SK-N-SH (cell line): ENCODE measurements around the gene PCDHGC4. TPM values are rescaled to one million over a fixed set of nuclear protein-coding genes. Genes with fewer than 3 reads are reported as not detected.

ENCODE experiments used
- CTCF ChIA-PET: fragments of 300-600, 350-600 bp; formaldehyde crosslinking; extraction: SDS; loops from one replicate; lab custom pipeline; 2021; lab: Yijun Ruan, JAX
- POLR2A ChIA-PET: fragments of 350-600 bp; sonication (Branson Sonifier 250); formaldehyde crosslinking; extraction: SDS; loops from one replicate; lab custom pipeline; 2020; ENCODE audit warnings: antibody characterized with exemption, inconsistent platforms; lab: Yijun Ruan, JAX
- DNase-seq: peaks from one replicate; pipeline ENCODE4 v3.0.0; 2012
- H2AFZ ChIP-seq: fragments of 200-600 bp; sonication (generic); 2 replicates; pipeline ENCODE4 v1.8.1; 2016; ENCODE audit warnings: antibody characterized with exemption, mild to moderate bottlenecking, low read depth
- H3F3A ChIP-seq: fragments of 200-600 bp; sonication (generic); replicated peaks from 2 replicates; pipeline ENCODE3; 2016; ENCODE audit warnings: antibody characterized with exemption, mild to moderate bottlenecking; ENCODE audit not compliant: insufficient read depth
- H3K27ac ChIP-seq, 2 experiments: fragments of 200-500 bp in 1 of 2; fragments of 200-600 bp in 1 of 2; sonication (Bioruptor generic) in 1 of 2; sonication (generic), shearing (Covaris generic) in 1 of 2; 2 replicates each; pipeline versions ENCODE4 v1.5.1 to v1.6.1; 2014 to 2016; ENCODE audit warnings: low read depth in 2 of 2, inconsistent platforms in 1 of 2, low read length in 1 of 2, mild to moderate bottlenecking in 1 of 2, mixed read lengths in 1 of 2
- H3K27me3 ChIP-seq: fragments of 200-600 bp; sonication (generic), shearing (Covaris generic); 2 replicates; pipeline ENCODE4 v1.6.1; 2016; ENCODE audit warnings: mixed run types; ENCODE audit not compliant: insufficient read depth
- H3K36me3 ChIP-seq, 2 experiments: fragments of 200-500 bp in 1 of 2; fragments of 200-600 bp in 1 of 2; sonication (Bioruptor generic) in 1 of 2; sonication (generic) in 1 of 2; replicated peaks in 1 of 2; 2 replicates each; pipeline versions ENCODE3 to v1.5.1; 2014 to 2016; ENCODE audit warnings: low read length in 1 of 2, mild to moderate bottlenecking in 1 of 2; ENCODE audit not compliant: insufficient read depth in 2 of 2, control insufficient read depth in 1 of 2
- H3K4me1 ChIP-seq, 2 experiments: fragments of 200-500 bp in 1 of 2; fragments of 200-600 bp in 1 of 2; sonication (Bioruptor generic) in 1 of 2; sonication (generic), shearing (Covaris generic) in 1 of 2; 2 replicates each; pipeline versions ENCODE4 v1.5.1 to v1.6.1; 2014 to 2016; ENCODE audit warnings: low read depth in 1 of 2, low read length in 1 of 2, mixed run types in 1 of 2; ENCODE audit not compliant: insufficient read depth in 2 of 2, control insufficient read depth in 1 of 2
- H3K4me2 ChIP-seq: fragments of 200-600 bp; sonication (generic), shearing (Covaris generic); 2 replicates; pipeline ENCODE4 v1.6.1; 2017; ENCODE audit warnings: mixed run types
- H3K4me3 ChIP-seq, 2 experiments: fragments of 200-500 bp in 1 of 2; fragments of 200-600 bp in 1 of 2; sonication (Bioruptor generic) in 1 of 2; sonication (generic), shearing (Covaris generic) in 1 of 2; 2 replicates each; pipeline versions ENCODE4 v1.5.1 to v1.8.1; 2014 to 2016; ENCODE audit warnings: low read depth in 2 of 2, inconsistent platforms in 1 of 2, low read length in 1 of 2, mild to moderate bottlenecking in 1 of 2, mixed read lengths in 1 of 2, moderate library complexity in 1 of 2
- H3K79me2 ChIP-seq: fragments of 200-600 bp; sonication (generic); 2 replicates; pipeline ENCODE4 v1.8.1; 2017; ENCODE audit warnings: mild to moderate bottlenecking; ENCODE audit not compliant: insufficient read depth
- H3K9ac ChIP-seq: fragments of 200-600 bp; sonication (generic); 2 replicates; pipeline ENCODE4 v1.6.1; 2017; ENCODE audit warnings: mixed run types
- H3K9me2 ChIP-seq: fragments of 200-600 bp; sonication (generic); 2 replicates; pipeline ENCODE4 v1.6.1; 2017; ENCODE audit warnings: mixed run types
- H3K9me3 ChIP-seq: fragments of 200-600 bp; sonication (generic); 2 replicates; pipeline ENCODE4 v1.6.1; 2017; ENCODE audit warnings: mixed run types, mild to moderate bottlenecking, moderate library complexity
- H4K20me1 ChIP-seq: fragments of 200-600 bp; sonication (generic); 2 replicates; pipeline ENCODE4 v1.6.1; 2017; ENCODE audit warnings: mild to moderate bottlenecking, mixed run types; ENCODE audit not compliant: insufficient read depth
- ELF1 ChIP-seq: IDR thresholded peaks from 2 replicates; pipeline ENCODE4 v1.4.0; 2012
- EZH2phosphoT487 ChIP-seq: fragments of 200-600 bp; sonication (generic); IDR thresholded peaks from 2 replicates; pipeline ENCODE4 v1.6.1; 2017; ENCODE audit warnings: low read depth, mixed run types, mild to moderate bottlenecking, antibody characterized with exemption, moderate library complexity, borderline replicate concordance
- GABPA ChIP-seq: IDR thresholded peaks from 2 replicates; pipeline ENCODE4 v1.4.0; 2012; ENCODE audit warnings: low read depth, mild to moderate bottlenecking
- GATA2 ChIP-seq: sonication (generic); formaldehyde crosslinking; IDR thresholded peaks from 2 replicates; pipeline ENCODE4 v1.5.0; 2020; ENCODE audit warnings: mild to moderate bottlenecking, missing genetic modification reagents
- MEF2A ChIP-seq: IDR thresholded peaks from 2 replicates; pipeline ENCODE4 v1.4.0; 2012; ENCODE audit warnings: low read depth, borderline replicate concordance
- MXI1 ChIP-seq: IDR thresholded peaks from 2 replicates; pipeline ENCODE4 v1.6.1; 2012; ENCODE audit warnings: mild to moderate bottlenecking, low read depth, low read length, improper control_type of control experiment
- NFIC ChIP-seq: IDR thresholded peaks from 2 replicates; pipeline ENCODE4 v1.4.0; 2012; ENCODE audit warnings: borderline replicate concordance
- NRF1 ChIP-seq: IDR thresholded peaks from 2 replicates; pipeline ENCODE4 v1.6.1; 2012; ENCODE audit warnings: low read depth, mild to moderate bottlenecking, low read length
- POLR2AphosphoS5 ChIP-seq: IDR thresholded peaks from 2 replicates; pipeline ENCODE4 v1.6.1; 2012; ENCODE audit warnings: low read depth, low read length
- RCOR1 ChIP-seq: fragments of 150-350 bp; IDR thresholded peaks from 2 replicates; pipeline ENCODE4 v1.6.1; 2017; ENCODE audit warnings: antibody characterized with exemption, low read length
- REST ChIP-seq: IDR thresholded peaks from 2 replicates; pipeline ENCODE4 v1.6.1; 2012; ENCODE audit warnings: mild to moderate bottlenecking, low read depth, low read length, moderate library complexity
- RFX5 ChIP-seq: IDR thresholded peaks from 2 replicates; pipeline ENCODE4 v1.6.1; 2012; ENCODE audit warnings: mild to moderate bottlenecking, improper control_type of control experiment, low read length
- RXRA ChIP-seq: IDR thresholded peaks from 2 replicates; pipeline ENCODE4 v1.4.0; 2012; ENCODE audit warnings: low read depth, mild to moderate bottlenecking, borderline replicate concordance
- SIN3A ChIP-seq: IDR thresholded peaks from 2 replicates; pipeline ENCODE4 v1.6.1; 2012; ENCODE audit warnings: low read depth, mild to moderate bottlenecking, low read length, moderate library complexity, borderline replicate concordance
- SMC3 ChIP-seq: IDR thresholded peaks from 2 replicates; pipeline ENCODE4 v1.6.1; 2012; ENCODE audit warnings: low read depth, low read length, improper control_type of control experiment
- TAF1 ChIP-seq: IDR thresholded peaks from 2 replicates; pipeline ENCODE4 v1.6.1; 2012; ENCODE audit warnings: low read depth, mild to moderate bottlenecking, low read length, moderate library complexity, borderline replicate concordance
- TCF12 ChIP-seq: IDR thresholded peaks from 2 replicates; pipeline ENCODE4 v1.4.0; 2012
- YY1 ChIP-seq: IDR thresholded peaks from 2 replicates; pipeline ENCODE4 v1.4.0; 2012; ENCODE audit warnings: low read depth, mild to moderate bottlenecking
- WGBS: methylation state at CpG from one replicate; pipeline ENCODE4 v1.1.6; 2017; ENCODE audit warnings: low lambda C conversion rate; 5-methylcytosine and 5-hydroxymethylcytosine counted together
- polyA plus RNA-seq, 3 experiments: library from polyadenylated mRNA; depleted of rRNA; stranded (reverse); fragments of >200 nt; gene quantifications; 2 replicates each; pipeline ENCODE4 v1.2.3, GENCODE V29; 2012
- TF ChIP-seq, protein P1 (sequence below): IDR thresholded peaks from 2 replicates; pipeline ENCODE4; 2012
- TF ChIP-seq, protein P2 (sequence below): IDR thresholded peaks from 2 replicates; pipeline ENCODE4 v1.4.0; 2012; ENCODE audit warnings: low read depth, borderline replicate concordance
- TF ChIP-seq, protein P3 (sequence below): IDR thresholded peaks from 2 replicates; pipeline ENCODE4 v1.4.0; 2012; ENCODE audit warnings: low read depth, borderline replicate concordance

PCDHGC4 gene
- polyA plus RNA-seq, 1 of the 3 experiments (the other 2 are of a cell fraction), result 0.53 TPM

DNA sequence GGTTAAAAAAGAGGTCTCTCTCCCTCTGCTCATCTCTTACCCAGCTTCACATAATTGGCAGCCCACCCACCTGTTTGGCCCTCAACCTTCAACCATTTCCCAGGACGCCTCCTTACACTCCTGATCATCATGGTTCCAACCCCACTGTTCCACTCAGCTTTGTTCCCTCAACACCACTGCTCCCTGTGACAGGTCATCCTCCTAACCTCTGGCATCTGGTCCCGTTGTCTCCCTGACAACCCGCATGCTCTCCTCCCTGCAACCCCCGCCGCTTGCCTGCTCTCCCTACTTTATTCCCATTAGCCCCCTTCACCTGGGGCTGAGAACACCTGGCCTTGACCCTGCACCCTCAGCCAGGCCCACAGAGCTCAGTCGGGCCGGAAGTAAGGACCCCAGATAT, 16.9 kb downstream of the PCDHGC4 start:
- H3K4me2 ChIP-seq, result no peak overlapping the region
- H3K9me2 ChIP-seq, result no peaks in the 10 kb centered on the region
- H3K9ac ChIP-seq, result no peak overlapping the region
- ChIA-PET POLR2A (interaction anchor here (1.0 kb wide), 1 partner anchor 12 kb away, joined by 3 read pairs; no protein-coding TSS in a partner anchor), CTCF (interaction anchor here (1.2 to 3.9 kb wide), 4 partner anchors 11 to 56 kb away, joined by 4 to 15 read pairs (median 6); no protein-coding TSS in a partner anchor)
- peaks cover 5 to 7% of the 10 kb centered on the region in 2 experiments; a peak in 2 of 4 replicates for H3K4me1 ChIP-seq
- 0 out of 4 replicates have a peak overlapping the region, but pooled peaks of 1 of the 2 experiments have one; percentile 10 for H3K27ac ChIP-seq
- H3K27me3 ChIP-seq, result no peaks in the 10 kb centered on the region
- H3K4me3 ChIP-seq, result no peak overlapping the region
- H3K36me3 ChIP-seq, result peaks cover 6 to 48% of the 10 kb centered on the region in 2 experiments
- no peaks in the 10 kb centered on the region for H4K20me1 ChIP-seq
- WGBS, result 88% methylated on average over 7 of the region's 7 CpGs
- no peak overlapping the region for H2AFZ ChIP-seq
- TF ChIP-seq, protein P1, sequence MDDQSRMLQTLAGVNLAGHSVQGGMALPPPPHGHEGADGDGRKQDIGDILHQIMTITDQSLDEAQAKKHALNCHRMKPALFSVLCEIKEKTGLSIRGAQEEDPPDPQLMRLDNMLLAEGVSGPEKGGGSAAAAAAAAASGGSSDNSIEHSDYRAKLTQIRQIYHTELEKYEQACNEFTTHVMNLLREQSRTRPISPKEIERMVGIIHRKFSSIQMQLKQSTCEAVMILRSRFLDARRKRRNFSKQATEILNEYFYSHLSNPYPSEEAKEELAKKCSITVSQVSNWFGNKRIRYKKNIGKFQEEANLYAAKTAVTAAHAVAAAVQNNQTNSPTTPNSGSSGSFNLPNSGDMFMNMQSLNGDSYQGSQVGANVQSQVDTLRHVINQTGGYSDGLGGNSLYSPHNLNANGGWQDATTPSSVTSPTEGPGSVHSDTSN, result no peak
- TF ChIP-seq GATA2 (CRISPR knock-in tag), result no peak
- no peak for TF ChIP-seq ELF1
- no peak for TF ChIP-seq NRF1
- no peak for TF ChIP-seq POLR2AphosphoS5
- DNase-seq, result no peak
- no peaks in the 10 kb centered on the region for H3K9me3 ChIP-seq
- peaks cover 37% of the 10 kb centered on the region for H3K79me2 ChIP-seq
- H3F3A ChIP-seq, result peaks cover 4% of the 10 kb centered on the region

- TF ChIP-seq NFIC (no peak), MEF2A (no peak), TCF12 (no peak), YY1 (no peak), SIN3A (no peak), RXRA (no peak), SMC3 (no peak), TAF1 (no peak), MXI1 (no peak), RFX5 (no peak), REST (no peak), RCOR1 (no peak), GABPA (no peak), EZH2phosphoT487 (no peak)
- TF ChIP-seq, protein P2, sequence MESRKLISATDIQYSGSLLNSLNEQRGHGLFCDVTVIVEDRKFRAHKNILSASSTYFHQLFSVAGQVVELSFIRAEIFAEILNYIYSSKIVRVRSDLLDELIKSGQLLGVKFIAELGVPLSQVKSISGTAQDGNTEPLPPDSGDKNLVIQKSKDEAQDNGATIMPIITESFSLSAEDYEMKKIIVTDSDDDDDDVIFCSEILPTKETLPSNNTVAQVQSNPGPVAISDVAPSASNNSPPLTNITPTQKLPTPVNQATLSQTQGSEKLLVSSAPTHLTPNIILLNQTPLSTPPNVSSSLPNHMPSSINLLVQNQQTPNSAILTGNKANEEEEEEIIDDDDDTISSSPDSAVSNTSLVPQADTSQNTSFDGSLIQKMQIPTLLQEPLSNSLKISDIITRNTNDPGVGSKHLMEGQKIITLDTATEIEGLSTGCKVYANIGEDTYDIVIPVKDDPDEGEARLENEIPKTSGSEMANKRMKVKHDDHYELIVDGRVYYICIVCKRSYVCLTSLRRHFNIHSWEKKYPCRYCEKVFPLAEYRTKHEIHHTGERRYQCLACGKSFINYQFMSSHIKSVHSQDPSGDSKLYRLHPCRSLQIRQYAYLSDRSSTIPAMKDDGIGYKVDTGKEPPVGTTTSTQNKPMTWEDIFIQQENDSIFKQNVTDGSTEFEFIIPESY, result no peak
- TF ChIP-seq, protein P3, sequence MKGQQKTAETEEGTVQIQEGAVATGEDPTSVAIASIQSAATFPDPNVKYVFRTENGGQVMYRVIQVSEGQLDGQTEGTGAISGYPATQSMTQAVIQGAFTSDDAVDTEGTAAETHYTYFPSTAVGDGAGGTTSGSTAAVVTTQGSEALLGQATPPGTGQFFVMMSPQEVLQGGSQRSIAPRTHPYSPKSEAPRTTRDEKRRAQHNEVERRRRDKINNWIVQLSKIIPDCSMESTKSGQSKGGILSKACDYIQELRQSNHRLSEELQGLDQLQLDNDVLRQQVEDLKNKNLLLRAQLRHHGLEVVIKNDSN, result no peak
- no peak for DNase-seq
- peaks cover 9 to 49% of the 10 kb centered on the region in 2 experiments for H3K36me3 ChIP-seq
- ChIA-PET POLR2A (no interaction called here), CTCF (interaction anchor here (8.5 kb wide), 1 partner anchor 20 kb away, joined by 75 read pairs; the partner anchor contains the start of gene PCDHGC4)
- no peaks in the 10 kb centered on the region for H4K20me1 ChIP-seq
- H3K4me1 ChIP-seq, result peaks cover 23% of the 10 kb centered on the region in 2 experiments
- WGBS, result 78% methylated on average over 1 of the region's 2 CpGs
- H3F3A ChIP-seq, result peaks cover 23% of the 10 kb centered on the region
- H2AFZ ChIP-seq, result no peak overlapping the region
- H3K79me2 ChIP-seq, result peaks cover 33% of the 10 kb centered on the region
- H3K27me3 ChIP-seq, result no peaks in the 10 kb centered on the region
- no peaks in the 10 kb centered on the region for H3K9me2 ChIP-seq
- H3K9ac ChIP-seq, result no peak overlapping the region
- H3K9me3 ChIP-seq, result no peaks in the 10 kb centered on the region
- H3K4me2 ChIP-seq, result no peak overlapping the region
- H3K4me3 ChIP-seq, result no peak overlapping the region
- H3K27ac ChIP-seq, result no peak overlapping the region; a peak in 1 of 4 replicates
Observed at GRCh38 chr5:141503681-141504080, 18.9 kb downstream of the PCDHGC4 start.
